ENCODE results near the gene GAPVD1.

GAPVD1 gene

DNA sequence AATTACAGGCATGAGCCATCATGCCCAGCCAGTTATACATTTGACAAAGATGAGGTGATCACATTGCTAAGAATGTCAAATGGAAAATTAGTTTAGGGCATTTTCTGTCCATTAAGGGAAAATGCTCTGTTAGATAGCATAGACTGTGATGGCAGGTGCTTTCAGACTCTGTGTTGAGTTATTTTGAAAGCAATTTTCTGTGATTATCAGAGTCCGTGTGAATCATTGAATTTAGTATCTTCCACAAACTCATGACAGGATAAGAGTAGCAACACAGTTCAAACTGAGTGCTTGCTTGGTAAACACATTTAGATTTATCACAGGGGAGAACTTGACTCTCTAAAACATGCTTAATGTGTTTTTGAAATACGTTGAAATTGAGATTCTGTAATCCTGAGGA is 69.0 kb downstream of the GAPVD1 start:
- no peak overlapping the region for H4K8ac ChIP-seq (ENCODE audit: low read depth, low read length)
- H3K4me1 ChIP-seq (ENCODE audit: control insufficient read depth in 1 of 2, insufficient read depth in 2 of 2, low read length in 2 of 2) = no peaks in the 10 kb centered on the region
- no peak overlapping the region for H3K9ac ChIP-seq (ENCODE audit: low read length)
- no peak overlapping the region for H3K4me2 ChIP-seq (ENCODE audit: low read length)
- no peak overlapping the region for H4K91ac ChIP-seq (ENCODE audit: low read depth, low read length)
- no peak overlapping the region for H3K27ac ChIP-seq (ENCODE audit: low read depth, low read length)
- H3K36me3 ChIP-seq (ENCODE audit: control insufficient read depth in 1 of 2, insufficient read depth in 2 of 2, low read length in 2 of 2) = peaks cover 19 to 24% of the 10 kb centered on the region in 2 experiments
- WGBS (ENCODE audit: extremely low coverage, insufficient coverage, insufficient read length) = 100% methylated on average over 1 of the region's 2 CpGs
- H3K9me3 ChIP-seq (ENCODE audit: insufficient read depth, low read depth, low read length) = no peaks in the 10 kb centered on the region
- H3K4ac ChIP-seq (ENCODE audit: low read depth, low read length) = no peak overlapping the region
- no peak overlapping the region for H2AK5ac ChIP-seq (ENCODE audit: low read length)
- no peak overlapping the region for H2BK12ac ChIP-seq (ENCODE audit: low read length)
- no peak overlapping the region for H2AFZ ChIP-seq (ENCODE audit: insufficient read depth, low read length, poor library complexity)
- no peak overlapping the region for H3K23ac ChIP-seq (ENCODE audit: low read length)
- no peak overlapping the region for H3K18ac ChIP-seq (ENCODE audit: low read length)
- DNase-seq = no peak
- no peaks in the 10 kb centered on the region for H3K27me3 ChIP-seq (ENCODE audit: insufficient read depth, low read length)
- no peak overlapping the region for H4K12ac ChIP-seq (ENCODE audit: low read depth, low read length)
- H3K4me3 ChIP-seq (ENCODE audit: low read depth, low read length) = no peak overlapping the region
- no peaks in the 10 kb centered on the region for H3K79me1 ChIP-seq (ENCODE audit: low read length)
- H2BK120ac ChIP-seq (ENCODE audit: insufficient read depth, low read length, poor library complexity) = no peak overlapping the region
- no peak overlapping the region for H2BK5ac ChIP-seq (ENCODE audit: low read depth, low read length, poor library complexity)
- no peaks in the 10 kb centered on the region for H3K79me2 ChIP-seq (ENCODE audit: control insufficient read depth, insufficient read depth, low read length, poor library complexity)
- no peak overlapping the region for H3K14ac ChIP-seq (ENCODE audit: low read length)

DNA sequence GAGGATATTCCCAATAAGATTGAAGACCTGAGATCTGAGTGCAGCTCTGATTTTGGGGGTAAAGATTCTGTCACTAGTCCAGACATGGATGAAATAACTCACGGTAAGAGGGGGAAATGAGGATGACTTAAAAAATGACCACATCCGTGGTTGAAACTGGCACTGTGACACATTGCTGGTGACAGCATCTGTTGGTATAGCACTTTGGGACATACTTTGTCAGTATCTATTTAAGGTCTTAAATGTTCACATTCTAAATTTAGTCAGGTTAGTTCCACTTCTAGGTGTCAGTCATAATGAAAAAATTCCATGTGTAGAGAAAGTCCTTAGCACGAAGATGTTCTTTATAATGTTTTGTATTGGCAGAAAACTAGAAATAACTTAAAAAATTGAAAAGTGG is 70.9 kb downstream of the GAPVD1 start:
- H3K79me1 ChIP-seq (ENCODE audit: low read length) = no peaks in the 10 kb centered on the region
- H4K8ac ChIP-seq (ENCODE audit: low read depth, low read length) = no peak overlapping the region
- H3K23ac ChIP-seq (ENCODE audit: low read length) = no peak overlapping the region
- H3K27ac ChIP-seq (ENCODE audit: low read depth, low read length) = no peak overlapping the region
- no peak overlapping the region for H3K18ac ChIP-seq (ENCODE audit: low read length)
- H4K12ac ChIP-seq (ENCODE audit: low read depth, low read length) = no peak overlapping the region
- H2AFZ ChIP-seq (ENCODE audit: insufficient read depth, low read length, poor library complexity) = no peak overlapping the region
- no peaks in the 10 kb centered on the region for H3K27me3 ChIP-seq (ENCODE audit: insufficient read depth, low read length)
- H3K4ac ChIP-seq (ENCODE audit: low read depth, low read length) = no peak overlapping the region
- H2BK5ac ChIP-seq (ENCODE audit: low read depth, low read length, poor library complexity) = no peak overlapping the region
- H3K79me2 ChIP-seq (ENCODE audit: control insufficient read depth, insufficient read depth, low read length, poor library complexity) = no peaks in the 10 kb centered on the region
- no peak overlapping the region for H2BK12ac ChIP-seq (ENCODE audit: low read length)
- H3K36me3 ChIP-seq (ENCODE audit: control insufficient read depth in 1 of 2, insufficient read depth in 2 of 2, low read length in 2 of 2) = peaks cover 26% of the 10 kb centered on the region in 2 experiments
- no peak for DNase-seq
- H3K4me3 ChIP-seq (ENCODE audit: low read depth, low read length) = no peak overlapping the region
- H3K9me3 ChIP-seq (ENCODE audit: insufficient read depth, low read depth, low read length) = no peaks in the 10 kb centered on the region
- H3K4me2 ChIP-seq (ENCODE audit: low read length) = no peak overlapping the region
- no peak overlapping the region for H3K9ac ChIP-seq (ENCODE audit: low read length)
- H2BK120ac ChIP-seq (ENCODE audit: insufficient read depth, low read length, poor library complexity) = no peak overlapping the region
- no peak overlapping the region for H4K91ac ChIP-seq (ENCODE audit: low read depth, low read length)
- H3K14ac ChIP-seq (ENCODE audit: low read length) = no peak overlapping the region
- H3K4me1 ChIP-seq (ENCODE audit: control insufficient read depth in 1 of 2, insufficient read depth in 2 of 2, low read length in 2 of 2) = no peaks in the 10 kb centered on the region
- WGBS (ENCODE audit: extremely low coverage, insufficient coverage, insufficient read length) = no CpG with 5 or more reads among the region's 3 CpGs
- H2AK5ac ChIP-seq (ENCODE audit: low read length) = no peak overlapping the region

DNA sequence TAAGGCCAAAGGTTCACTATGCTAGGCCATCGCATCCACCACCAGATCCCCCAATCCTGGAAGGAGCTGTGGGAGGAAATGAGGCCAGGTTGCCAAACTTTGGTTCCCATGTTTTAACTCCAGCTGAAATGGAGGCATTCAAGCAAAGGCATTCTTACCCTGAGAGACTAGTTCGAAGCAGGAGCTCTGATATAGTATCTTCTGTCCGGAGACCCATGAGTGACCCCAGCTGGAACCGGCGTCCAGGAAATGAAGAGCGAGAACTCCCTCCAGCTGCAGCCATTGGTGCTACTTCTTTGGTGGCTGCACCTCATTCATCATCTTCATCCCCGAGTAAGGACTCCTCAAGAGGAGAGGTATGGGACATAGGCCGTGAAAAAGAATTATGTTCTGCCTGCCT is 75.6 kb downstream of the GAPVD1 start:
- Histone ChIP-seq H4K91ac (ENCODE audit: low read depth, low read length) (no peak overlapping the region), H3K23ac (ENCODE audit: low read length) (no peak overlapping the region), H2BK12ac (ENCODE audit: low read length) (no peak overlapping the region), H2AFZ (ENCODE audit: insufficient read depth, low read length, poor library complexity) (no peak overlapping the region), H3K9me3 (ENCODE audit: insufficient read depth, low read depth, low read length) (no peaks in the 10 kb centered on the region), H4K8ac (ENCODE audit: low read depth, low read length) (no peak overlapping the region), H3K4me1 (ENCODE audit: control insufficient read depth in 1 of 2, insufficient read depth in 2 of 2, low read length in 2 of 2) (no peaks in the 10 kb centered on the region), H3K14ac (ENCODE audit: low read length) (no peak overlapping the region), H2BK120ac (ENCODE audit: insufficient read depth, low read length, poor library complexity) (no peak overlapping the region), H2BK5ac (ENCODE audit: low read depth, low read length, poor library complexity) (no peak overlapping the region), H2AK5ac (ENCODE audit: low read length) (no peak overlapping the region), H3K27me3 (ENCODE audit: insufficient read depth, low read length) (no peaks in the 10 kb centered on the region), H3K4me3 (ENCODE audit: low read depth, low read length) (no peak overlapping the region), H3K79me1 (ENCODE audit: low read length) (no peaks in the 10 kb centered on the region), H3K36me3 (ENCODE audit: control insufficient read depth in 1 of 2, insufficient read depth in 2 of 2, low read length in 2 of 2) (peaks cover 28 to 31% of the 10 kb centered on the region in 2 experiments), H3K9ac (ENCODE audit: low read length) (no peak overlapping the region), H3K18ac (ENCODE audit: low read length) (no peak overlapping the region), H4K12ac (ENCODE audit: low read depth, low read length) (no peak overlapping the region), H3K79me2 (ENCODE audit: control insufficient read depth, insufficient read depth, low read length, poor library complexity) (no peaks in the 10 kb centered on the region), H3K27ac (ENCODE audit: low read depth, low read length) (no peak overlapping the region), H3K4me2 (ENCODE audit: low read length) (no peak overlapping the region), H3K4ac (ENCODE audit: low read depth, low read length) (no peak overlapping the region)
- no CpG with 5 or more reads among the region's 8 CpGs for WGBS (ENCODE audit: extremely low coverage, insufficient coverage, insufficient read length)
- DNase-seq = no peak

DNA sequence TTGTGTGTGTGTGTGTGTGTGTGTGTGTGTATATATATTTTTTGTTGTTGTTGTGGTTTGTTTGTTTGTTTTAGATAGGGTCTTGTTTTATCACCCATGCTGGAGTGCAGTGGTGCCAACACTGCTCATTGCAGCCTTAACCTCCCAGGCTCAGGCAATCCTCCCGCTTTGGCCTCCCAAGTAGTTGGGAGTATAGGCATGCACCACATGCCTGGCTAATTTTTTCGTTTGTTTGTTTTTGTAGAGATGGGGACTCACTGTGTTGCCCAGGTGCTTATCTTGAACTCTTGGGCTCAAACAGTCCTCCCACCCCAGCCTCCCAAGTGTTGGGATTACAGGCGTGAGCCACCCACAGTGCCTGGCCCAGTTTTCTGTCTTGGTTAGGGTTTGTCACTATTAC is 77.3 kb downstream of the GAPVD1 start:
- no peak overlapping the region for H2AK5ac ChIP-seq (ENCODE audit: low read length)
- no peak overlapping the region for H4K91ac ChIP-seq (ENCODE audit: low read depth, low read length)
- H3K27ac ChIP-seq (ENCODE audit: low read depth, low read length) = no peak overlapping the region
- no peaks in the 10 kb centered on the region for H3K9me3 ChIP-seq (ENCODE audit: insufficient read depth, low read depth, low read length)
- no peaks in the 10 kb centered on the region for H3K79me1 ChIP-seq (ENCODE audit: low read length)
- H3K36me3 ChIP-seq (ENCODE audit: control insufficient read depth in 1 of 2, insufficient read depth in 2 of 2, low read length in 2 of 2) = peaks cover 20 to 26% of the 10 kb centered on the region in 2 experiments
- no peak overlapping the region for H3K9ac ChIP-seq (ENCODE audit: low read length)
- no peak overlapping the region for H3K4ac ChIP-seq (ENCODE audit: low read depth, low read length)
- no peak overlapping the region for H2BK5ac ChIP-seq (ENCODE audit: low read depth, low read length, poor library complexity)
- H3K18ac ChIP-seq (ENCODE audit: low read length) = no peak overlapping the region
- no CpG with 5 or more reads among the region's 3 CpGs for WGBS (ENCODE audit: extremely low coverage, insufficient coverage, insufficient read length)
- H2AFZ ChIP-seq (ENCODE audit: insufficient read depth, low read length, poor library complexity) = no peak overlapping the region
- H3K4me3 ChIP-seq (ENCODE audit: low read depth, low read length) = no peak overlapping the region
- H2BK120ac ChIP-seq (ENCODE audit: insufficient read depth, low read length, poor library complexity) = no peak overlapping the region
- no peak overlapping the region for H3K14ac ChIP-seq (ENCODE audit: low read length)
- no peak overlapping the region for H2BK12ac ChIP-seq (ENCODE audit: low read length)
- no peak overlapping the region for H4K12ac ChIP-seq (ENCODE audit: low read depth, low read length)
- no peaks in the 10 kb centered on the region for H3K4me1 ChIP-seq (ENCODE audit: control insufficient read depth in 1 of 2, insufficient read depth in 2 of 2, low read length in 2 of 2)
- no peak overlapping the region for H3K4me2 ChIP-seq (ENCODE audit: low read length)
- H3K27me3 ChIP-seq (ENCODE audit: insufficient read depth, low read length) = no peaks in the 10 kb centered on the region
- H3K23ac ChIP-seq (ENCODE audit: low read length) = no peak overlapping the region
- H3K79me2 ChIP-seq (ENCODE audit: control insufficient read depth, insufficient read depth, low read length, poor library complexity) = no peaks in the 10 kb centered on the region
- no peak overlapping the region for H4K8ac ChIP-seq (ENCODE audit: low read depth, low read length)
- DNase-seq = no peak
